ENCODE results near the gene MIA.
A peak's percentile ranks its signal among the peaks of the same experiment; 100 is the strongest.
"Not testable (repeated sequence)": the region's sequence is repeated elsewhere in the genome, so short reads cannot be mapped to it uniquely, and the experiment has no call there.

The MIA gene

DNA sequence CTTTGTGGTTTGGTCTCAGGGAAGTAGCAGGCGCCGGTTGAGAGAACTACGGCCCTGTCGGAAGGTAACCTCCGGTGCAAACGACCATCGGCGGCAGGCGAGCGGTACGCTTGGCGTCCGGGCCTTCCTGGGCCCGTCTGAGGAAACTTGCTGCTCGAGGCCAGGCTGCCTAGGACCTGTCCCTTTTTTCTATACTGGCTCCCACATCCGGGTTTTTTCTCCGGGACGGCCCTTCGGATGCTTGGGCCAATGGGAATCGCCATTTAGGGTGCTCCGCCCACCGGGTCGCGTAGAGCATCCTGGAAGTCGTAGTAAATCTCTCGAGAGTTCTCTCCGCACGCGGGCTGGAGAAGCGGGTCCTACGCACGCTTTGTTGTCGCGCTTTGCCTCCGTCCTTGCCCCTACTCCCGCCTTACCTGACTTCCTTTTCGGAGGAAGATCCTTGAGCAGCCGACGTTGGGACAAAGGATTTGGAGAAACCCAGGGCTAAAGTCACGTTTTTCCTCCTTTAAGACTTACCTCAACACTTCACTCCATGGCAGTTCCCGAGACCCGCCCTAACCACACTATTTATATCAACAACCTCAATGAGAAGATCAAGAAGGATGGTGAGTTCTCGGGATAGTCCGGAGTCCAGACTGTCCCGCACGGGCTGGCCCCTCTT lies 24.3 kb upstream of the MIA start, which contains the start of gene SNRPA:
SNRPA (plus strand) TSS at position 330 of the 664 bp plus-strand sequence; CDS start at position 536, 206 bp downstream.
- peak; percentile 97 for DNase-seq (ENCODE audit: low read depth)

DNA sequence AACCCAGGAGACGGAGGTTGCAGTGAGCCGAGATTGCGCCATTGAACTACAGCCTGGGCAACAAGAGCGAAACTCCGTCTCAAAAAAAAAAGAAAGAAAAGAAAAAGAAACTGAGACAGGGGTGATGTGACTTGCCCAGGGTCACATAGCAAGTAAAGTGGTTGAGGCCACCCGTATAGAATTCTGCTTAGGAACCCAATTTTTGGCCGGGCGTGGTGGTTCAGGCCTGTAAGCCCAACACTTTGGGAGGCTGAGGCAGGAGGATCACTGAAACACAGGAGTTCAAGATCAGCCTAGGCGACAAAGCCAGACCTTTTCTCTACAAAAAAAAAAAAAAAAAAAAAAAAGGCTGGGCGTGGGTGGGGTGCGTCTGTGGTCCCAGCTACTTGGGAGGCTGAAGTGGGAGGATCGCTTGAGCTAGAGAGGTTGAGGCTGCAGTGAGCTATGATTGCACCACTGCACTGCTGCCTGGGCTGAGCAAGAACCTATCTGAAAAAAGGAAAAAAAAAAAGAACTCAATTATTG lies 23.0 kb upstream of the MIA start:
- no peak for DNase-seq (ENCODE audit: low read depth)

DNA sequence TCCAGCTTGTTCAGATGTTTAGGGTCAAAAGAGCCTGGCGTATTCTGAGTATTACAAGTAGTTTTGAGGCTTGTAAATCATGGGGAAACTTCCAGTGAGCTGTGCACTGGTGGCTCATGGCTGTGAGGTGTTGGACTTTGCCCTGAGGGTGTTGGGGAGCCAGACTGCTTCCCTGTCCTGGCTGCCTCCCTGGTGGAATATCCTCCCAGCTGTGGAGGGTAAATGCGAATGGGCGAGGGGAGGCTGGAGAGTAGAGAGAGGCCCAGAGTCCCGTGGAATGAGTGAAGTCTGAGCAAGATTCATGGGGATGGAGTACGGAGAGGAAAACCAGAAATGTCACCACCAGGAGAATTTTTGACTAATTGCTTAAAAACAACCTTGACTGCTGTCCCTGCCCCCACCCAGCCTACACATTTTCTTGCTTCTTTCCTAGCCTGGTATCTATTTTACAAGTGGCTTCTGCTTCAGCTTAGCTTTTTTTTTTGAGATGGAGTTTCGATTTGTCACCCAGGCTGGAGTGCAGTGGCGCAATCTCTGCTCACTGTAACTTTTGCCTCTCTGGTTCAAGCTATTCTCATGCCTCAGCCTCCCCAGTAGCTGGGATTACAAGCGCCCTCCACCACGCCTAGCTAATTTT lies 20.6 kb upstream of the MIA start:
- DNase-seq (ENCODE audit: low read depth): no peak

DNA sequence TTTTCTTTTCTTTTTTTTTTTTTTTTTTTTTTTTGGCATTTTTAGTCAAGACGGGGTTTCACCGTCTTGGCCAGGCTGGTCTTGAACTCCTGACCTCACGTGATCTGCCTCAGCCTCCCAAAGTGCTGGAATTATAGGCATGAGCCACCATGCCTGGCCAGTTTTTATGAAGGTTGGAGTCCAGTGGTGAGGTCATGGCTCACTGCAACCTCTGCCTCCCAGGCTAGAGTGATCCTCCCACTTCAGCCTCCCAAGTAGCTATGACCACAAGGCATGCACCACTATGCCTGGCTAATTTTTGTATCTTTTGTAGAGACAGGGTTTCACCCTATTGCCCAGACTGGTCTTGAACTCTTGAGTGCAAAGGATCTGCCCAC lies 20.1 kb upstream of the MIA start:
- DNase-seq (ENCODE audit: low read depth): no peak

DNA sequence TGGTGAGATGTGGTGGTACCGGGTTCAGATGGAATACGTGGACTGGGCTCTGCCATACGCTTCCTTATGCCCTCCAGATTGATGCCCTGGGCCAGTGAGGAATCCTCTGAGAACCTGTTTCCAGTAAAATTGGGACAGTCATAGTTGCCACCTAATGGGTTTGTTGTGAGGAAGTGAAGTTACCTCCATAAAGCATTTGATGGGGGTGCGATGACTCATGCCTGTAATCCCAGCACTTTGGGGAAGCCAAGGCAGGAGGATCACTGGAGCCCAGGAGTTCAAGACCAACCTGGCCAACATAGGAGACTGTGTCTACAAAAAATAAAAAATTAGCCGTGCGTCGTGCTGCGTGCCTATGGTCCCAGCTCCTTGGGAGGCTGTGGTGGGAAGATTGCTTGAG lies 19.5 kb upstream of the MIA start:
- no peak for DNase-seq (ENCODE audit: low read depth)

DNA sequence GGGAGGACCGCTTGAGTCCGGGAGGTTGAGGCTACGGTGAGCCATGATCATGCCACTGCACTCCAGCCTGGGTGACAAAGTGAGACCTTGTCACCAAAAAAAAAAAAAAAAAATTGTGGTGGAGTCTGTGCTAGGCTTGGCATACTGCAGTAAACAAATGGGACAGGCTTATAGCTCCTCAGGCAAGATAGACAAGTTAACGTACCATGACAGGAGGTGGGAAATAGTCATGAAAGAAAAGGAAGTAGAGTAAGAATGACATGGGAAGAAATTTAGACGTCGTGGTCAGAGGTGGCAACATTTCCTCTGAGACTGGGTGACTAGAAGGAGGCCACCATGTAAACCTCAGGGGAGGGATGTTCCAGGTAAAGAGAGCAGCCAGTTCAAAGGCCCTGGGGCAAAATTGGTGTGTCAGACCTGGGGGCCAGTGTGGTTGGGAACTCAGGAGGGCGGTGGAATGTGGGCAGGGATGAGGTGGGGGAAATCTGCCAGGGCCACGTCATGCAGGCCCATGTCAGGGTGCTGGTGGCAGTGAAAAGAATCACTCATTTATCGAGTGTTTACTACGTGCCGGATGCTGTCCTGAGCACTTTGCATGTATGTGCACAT lies 18.7 kb upstream of the MIA start:
- no peak for DNase-seq (ENCODE audit: low read depth)

DNA sequence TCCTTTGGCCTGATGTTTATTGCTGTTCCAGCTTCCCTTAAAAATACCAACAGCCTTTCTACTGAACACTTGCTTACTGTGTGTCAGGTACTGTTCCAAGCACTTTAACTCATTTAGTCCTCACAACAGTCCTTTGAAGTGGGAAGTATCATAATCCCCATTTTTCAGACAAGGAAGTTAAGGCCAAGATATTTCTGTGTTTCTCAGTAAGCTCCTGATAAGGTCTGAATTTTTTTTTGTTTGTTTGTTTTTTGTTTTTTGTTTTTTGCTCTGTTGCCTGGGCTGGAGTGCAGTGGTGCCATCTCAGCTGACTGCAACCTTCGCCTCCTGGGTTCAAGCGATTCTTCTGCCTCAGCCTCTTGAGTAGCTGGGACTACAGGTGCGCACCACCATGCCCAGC lies 16.8 kb upstream of the MIA start:
- DNase-seq (ENCODE audit: low read depth): no peak

DNA sequence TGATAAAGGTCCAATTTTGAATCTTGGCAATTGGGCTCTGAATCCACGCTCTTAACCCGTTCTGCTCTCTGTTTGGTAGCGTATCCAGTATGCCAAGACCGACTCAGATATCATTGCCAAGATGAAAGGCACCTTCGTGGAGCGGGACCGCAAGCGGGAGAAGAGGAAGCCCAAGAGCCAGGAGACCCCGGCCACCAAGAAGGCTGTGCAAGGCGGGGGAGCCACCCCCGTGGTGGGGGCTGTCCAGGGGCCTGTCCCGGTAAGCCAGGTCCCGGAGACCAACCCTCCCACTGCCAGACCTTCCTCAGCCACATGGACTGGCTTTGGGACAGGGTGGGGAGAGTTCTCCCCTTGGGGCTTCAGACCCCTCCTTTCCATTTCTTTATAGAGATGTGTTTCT lies 16.0 kb upstream of the MIA start:
- DNase-seq (ENCODE audit: low read depth): no peak

DNA sequence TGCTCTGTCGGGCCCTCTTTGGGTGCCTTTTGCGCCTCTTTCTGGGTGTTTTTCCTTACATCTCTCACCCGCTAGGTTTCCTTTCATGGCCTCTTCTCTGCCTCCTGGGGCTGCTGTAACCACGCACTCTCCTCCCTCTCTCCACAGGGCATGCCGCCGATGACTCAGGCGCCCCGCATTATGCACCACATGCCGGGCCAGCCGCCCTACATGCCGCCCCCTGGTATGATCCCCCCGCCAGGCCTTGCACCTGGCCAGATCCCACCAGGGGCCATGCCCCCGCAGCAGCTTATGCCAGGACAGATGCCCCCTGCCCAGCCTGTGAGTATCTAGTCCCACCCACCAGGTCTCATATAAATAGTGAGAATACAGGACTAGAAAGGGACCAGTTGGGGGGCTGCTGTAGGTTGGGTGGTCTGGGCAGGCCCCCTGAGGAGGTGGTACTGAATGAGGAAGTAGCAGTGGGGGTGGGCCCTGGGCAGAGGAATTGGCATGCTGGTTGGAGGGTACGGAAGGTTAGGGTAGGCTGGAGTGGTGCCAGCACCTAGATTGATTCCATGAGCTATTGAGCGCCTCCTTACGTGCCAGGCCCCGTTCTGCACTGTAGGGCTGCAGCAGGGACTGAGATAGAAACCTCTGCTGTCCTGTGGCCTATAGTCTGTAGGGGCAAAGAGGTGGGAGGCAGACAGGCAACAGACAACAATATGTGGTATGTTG lies 12.4 kb upstream of the MIA start:
- DNase-seq (ENCODE audit: low read depth): no peak

DNA sequence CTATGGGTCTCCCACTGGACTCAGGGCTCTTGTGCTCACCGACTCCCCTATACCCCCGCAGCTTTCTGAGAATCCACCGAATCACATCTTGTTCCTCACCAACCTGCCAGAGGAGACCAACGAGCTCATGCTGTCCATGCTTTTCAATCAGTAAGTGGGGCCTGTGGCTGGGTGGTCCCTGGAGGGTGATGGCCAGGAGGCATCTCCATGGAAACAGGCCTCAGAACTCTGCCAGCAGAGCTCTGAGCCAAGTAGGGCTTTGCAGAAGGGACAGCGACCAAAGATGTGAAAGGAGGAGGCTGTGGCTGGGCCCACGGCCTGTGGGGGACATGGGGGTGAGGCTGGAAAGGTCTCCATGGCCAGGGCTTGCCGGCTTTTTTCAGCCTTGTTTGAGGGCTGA lies 11.8 kb upstream of the MIA start:
- no peak for DNase-seq (ENCODE audit: low read depth)

DNA sequence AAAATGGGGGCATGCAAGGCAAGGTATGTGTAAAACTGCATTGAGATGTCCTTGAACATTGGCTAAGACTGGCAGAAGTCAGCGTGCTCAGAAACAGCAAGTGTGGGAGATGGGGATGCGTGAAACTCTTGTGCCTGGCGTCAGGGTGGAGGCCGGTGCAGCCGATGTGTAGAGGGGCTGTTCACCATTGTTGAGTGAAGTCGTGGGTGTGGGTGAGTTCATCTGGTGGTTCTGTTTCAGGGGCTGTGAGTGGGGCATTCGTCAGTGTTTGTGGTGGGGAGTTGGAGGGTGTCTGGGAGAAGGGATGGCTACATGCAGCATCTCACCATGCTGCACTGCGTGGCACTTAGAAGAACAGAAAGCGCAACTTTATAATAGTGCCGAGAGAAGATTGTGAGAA lies 11.4 kb upstream of the MIA start:
- no peak for DNase-seq (ENCODE audit: low read depth)

DNA sequence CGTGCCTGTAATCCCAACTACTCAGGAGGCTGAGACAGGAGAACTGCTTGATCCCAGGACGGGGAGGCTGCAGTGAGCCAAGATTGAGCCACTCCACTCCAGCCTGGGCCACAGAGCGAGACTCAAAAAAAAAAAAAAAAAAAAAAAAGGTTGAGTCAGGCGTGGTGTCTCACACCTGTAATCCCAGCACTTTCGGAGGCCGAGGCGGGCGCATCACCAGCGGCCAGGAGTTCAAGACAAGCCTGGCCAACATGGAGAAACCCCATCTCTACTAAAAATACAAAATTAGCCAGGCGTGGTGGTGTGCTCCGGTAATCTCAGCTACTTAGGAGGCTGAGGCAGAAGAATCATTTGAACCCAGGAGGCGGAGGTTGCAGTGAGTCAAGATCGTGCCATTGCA lies 8.9 kb upstream of the MIA start:
- not testable (repeated sequence) for DNase-seq (ENCODE audit: low read depth)

DNA sequence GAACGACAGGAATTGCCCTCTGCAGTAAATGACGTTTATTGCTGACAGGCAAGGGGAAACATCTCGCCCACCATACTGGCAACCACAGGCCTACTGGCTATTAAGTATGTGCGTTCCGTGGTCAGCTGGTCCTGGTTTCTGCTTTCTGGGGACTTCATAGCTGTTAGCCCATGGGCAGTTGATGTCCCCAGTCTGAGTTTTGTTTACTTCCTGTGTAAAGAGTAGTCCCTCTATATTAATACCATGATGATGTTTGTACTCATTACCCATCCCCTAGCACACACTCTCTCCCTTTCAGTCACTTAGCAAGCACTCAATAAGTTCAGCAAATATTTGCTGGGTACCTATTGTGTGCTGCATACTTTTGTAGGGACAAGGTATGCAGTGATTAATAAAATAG lies 6.5 kb upstream of the MIA start:
- no peak for DNase-seq (ENCODE audit: low read depth)

DNA sequence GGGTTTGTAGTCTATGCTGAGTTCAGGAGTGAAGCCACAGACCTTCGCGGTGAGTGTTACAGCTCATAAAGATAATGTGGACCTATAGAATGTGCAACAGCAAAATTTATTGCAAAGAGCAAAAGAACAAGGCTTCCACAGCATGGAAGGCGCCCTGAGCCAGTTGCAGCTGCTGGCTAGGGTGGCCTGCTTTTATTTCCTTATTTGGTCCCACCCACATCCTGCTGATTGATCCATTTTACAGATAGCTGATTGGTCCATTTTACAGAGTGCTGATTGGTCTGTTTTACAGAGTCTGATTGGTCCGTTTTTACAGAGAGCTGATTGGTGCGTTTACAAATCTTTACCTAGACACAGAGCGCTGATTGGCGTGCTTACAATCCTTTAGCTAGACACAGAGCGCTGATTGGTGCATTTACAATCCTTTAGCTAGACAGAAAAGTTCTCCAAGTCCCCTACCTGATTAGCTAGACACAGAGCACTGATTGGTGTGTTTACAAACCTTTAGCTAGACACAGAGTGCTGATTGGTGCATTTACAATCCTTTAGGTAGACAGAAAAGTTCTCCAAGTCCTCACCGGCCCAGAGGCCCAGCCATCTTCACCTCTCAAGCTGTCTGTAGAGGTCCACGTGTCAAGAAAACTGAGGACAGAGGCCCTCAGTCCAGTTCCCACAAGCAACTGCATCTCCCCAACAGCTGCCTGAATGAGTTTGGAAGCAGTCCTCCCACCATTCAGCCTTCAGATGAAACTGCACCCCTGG lies 4.0 kb upstream of the MIA start:
- not testable (repeated sequence) for DNase-seq (ENCODE audit: low read depth)

DNA sequence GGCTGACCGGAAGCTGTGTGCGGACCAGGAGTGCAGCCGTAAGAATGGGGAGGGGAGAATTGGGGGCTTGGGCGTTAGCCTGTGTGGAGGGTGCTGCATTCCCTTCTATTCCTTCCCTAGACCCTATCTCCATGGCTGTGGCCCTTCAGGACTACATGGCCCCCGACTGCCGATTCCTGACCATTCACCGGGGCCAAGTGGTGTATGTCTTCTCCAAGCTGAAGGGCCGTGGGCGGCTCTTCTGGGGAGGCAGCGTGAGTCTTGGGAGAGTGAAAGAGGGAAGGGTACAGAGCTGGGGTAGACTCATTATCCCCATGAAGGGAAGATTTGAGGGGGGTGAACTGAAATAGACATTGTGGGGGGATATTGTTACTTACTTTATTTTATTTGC lies 306 bp downstream of the MIA start:
- DNase-seq (ENCODE audit: low read depth): no peak

DNA sequence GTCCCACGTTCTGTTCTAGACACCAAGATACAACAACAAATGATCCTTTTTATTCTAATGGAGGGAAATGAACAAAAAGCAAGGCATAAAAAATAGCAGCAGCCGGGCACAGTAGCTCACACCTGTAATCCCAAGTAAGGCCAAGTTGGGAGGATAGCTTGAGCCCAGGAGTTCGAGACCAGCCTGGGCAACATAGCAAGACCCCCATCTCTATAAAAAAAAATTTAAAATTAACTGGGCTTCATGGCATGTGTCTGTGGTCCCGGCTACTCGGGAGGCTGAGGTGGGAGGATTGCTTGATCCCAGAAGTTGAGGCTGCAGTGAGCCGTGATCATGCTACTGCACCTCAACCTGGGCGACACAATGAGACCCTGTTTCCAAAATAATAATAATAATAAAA lies 1.0 kb downstream of the MIA start:
- no peak for DNase-seq (ENCODE audit: low read depth)

DNA sequence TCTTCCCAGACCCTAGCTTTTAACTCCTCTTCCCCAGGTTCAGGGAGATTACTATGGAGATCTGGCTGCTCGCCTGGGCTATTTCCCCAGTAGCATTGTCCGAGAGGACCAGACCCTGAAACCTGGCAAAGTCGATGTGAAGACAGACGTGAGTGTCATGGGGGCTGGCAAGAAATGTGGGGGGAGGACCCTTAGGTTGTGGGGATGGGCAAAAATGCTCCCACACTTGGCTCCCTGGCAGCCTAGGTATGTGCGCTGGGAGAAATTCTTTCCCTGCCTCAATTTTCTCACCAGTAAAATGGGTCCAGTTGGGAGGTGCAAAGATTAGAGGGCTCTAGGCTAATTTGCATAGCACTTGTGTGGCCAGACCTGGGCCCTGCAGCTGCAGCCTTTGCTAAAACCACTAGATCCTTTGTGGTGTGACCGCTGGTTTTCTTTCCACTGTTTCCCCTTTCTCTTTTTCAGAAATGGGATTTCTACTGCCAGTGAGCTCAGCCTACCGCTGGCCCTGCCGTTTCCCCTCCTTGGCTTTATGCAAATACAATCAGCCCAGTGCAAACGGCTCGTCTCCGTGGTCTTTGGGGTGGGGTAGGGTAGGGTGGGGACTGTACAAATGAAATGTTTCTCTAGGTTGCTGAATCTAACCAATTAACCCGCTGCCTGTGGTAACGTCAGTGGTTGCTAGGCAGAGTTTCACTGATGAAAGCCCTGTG lies 1.8 kb downstream of the MIA start:
- DNase-seq (ENCODE audit: low read depth): peak; percentile 84

DNA sequence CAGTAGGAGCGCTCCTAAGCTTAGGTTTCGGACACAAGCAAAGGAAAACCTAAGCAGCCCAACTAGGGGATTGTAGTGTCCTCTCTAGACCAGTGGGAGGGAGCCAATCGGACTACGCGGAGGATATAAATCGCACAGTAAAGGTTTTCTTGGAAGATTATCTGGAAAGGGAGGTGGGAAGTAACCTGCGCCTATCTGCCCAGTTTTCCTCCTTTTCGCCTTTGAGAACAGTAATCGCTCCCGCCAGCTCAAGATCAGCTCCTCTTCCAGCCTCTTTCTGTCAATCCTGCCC lies 2.3 kb downstream of the MIA start:
- no peak for DNase-seq (ENCODE audit: low read depth)

DNA sequence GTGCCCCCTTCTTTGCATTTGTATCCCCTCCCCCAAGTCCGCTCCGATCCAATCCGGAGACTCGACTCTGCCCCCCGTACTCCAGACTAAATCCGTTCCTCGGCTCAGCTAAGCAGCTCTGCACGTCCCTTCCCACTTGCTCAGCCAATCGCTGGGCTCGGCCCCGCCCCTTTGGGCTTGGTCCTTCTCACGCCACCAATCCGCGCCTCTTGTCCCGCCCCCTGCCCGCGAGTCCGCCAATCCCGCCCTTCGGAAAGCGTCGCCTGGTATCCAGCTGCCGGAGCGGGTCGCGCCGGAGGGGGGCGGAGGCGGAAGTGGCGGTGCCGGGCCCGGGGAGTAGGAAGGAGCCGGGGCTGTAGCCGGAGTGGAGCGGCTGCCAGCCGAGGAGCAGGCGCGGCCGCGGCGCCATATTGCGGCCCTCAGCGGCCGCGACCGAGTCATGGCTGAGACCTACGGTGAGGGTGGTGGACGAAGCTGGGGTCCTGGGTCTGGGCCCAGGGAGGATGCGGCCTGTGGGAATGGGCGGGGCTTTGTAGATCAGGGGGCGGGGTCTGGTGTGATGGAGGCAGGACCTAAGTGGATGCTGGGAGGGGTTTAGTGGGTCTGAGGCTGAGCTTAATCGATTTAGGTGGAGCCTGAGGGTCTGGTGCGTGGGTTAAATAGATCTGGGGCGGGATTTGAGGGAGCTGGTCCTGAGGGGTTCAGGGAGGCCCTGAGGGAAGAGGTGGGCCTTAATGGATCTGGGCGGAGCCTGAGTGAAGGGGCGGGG lies 2.8 kb downstream of the MIA start, which contains the start of gene RAB4B:
RAB4B (plus strand) TSS at position 311 of the 769 bp plus-strand sequence; CDS start at position 440, 129 bp downstream.
- peak; percentile 100 for DNase-seq (ENCODE audit: low read depth)

DNA sequence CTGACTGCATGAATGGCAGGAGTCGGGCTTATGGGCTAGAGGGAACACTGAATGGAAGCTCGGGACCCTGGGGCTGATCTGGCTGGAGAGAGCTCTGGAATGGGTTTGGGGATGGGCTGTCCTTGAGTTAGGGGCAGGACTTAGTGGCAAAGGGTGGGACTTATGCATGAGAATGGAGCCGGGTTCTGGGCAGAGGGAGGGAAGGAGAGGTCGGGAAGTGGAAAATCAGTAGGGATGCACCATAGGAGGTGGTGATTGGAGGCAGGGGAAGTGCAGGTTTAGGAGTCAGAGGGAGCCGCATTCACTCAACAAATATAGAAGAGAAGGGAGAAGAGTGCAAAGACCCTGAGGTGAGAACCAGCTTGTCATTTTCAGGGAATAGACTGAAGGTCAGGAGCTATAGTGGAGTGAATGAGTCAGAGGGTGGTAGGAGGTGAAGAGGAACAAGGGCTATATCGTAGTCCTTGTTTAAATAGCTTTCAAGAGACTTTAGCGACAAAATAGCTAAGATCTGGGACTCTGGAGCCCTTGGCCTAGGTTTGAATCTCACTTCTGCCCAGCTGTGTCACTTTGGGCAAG lies 3.5 kb downstream of the MIA start:
- no peak for DNase-seq (ENCODE audit: low read depth)
